GM12878 (cell line): ENCODE measurements around the gene BHLHE23. TPM values are rescaled to one million over a fixed set of nuclear protein-coding genes. Genes with fewer than 3 reads are reported as not detected.

Source experiments
- ATAC-seq: fragments of 200-7000 bp; cut with Tn5 transposase; 3 replicates; pipeline ENCODE4 v1.9.1; 2020; ENCODE audit warnings: mild to moderate bottlenecking, moderate library complexity
- BruUV-seq: library from RNA; stranded (reverse); fragments of 400-500 nt; replicated peaks from 2 replicates; lab custom pipeline; 2021; lab: Mats Ljungman, UMichigan
- CTCF ChIA-PET: fragments of 300-600 bp; sonication (Branson Sonifier 250); formaldehyde crosslinking; extraction: SDS; loops from one replicate; lab custom pipeline; 2021; ENCODE audit warnings: inconsistent platforms; lab: Yijun Ruan, JAX
- POLR2A ChIA-PET: fragments of 350-600 bp; formaldehyde crosslinking; extraction: SDS; loops from one replicate; lab custom pipeline; 2021; ENCODE audit warnings: inconsistent platforms; lab: Charles Lee
- RAD21 ChIA-PET: fragments of 300-600 bp; sonication (Branson Sonifier 250); formaldehyde crosslinking; loops from one replicate; lab custom pipeline; 2023; ENCODE audit warnings: antibody characterized with exemption; ENCODE audit not compliant: unreplicated experiment; lab: Charles Lee
- SMC1A ChIA-PET: fragments of 300-600 bp; sonication (Branson Sonifier 250); formaldehyde crosslinking; loops from one replicate; lab custom pipeline; 2023; ENCODE audit not compliant: unreplicated experiment, uncharacterized antibody; lab: Charles Lee
- DNase-seq: peaks from one replicate; pipeline ENCODE4 v3.0.0-alpha.2; 2011; ENCODE audit warnings: low read depth, low spot score
- FAIRE-seq: peaks from 3 replicates; lab custom pipeline; 2011; peaks lifted over from hg19 to GRCh38; lab: Jason Lieb, UNC
- H2AFZ ChIP-seq: 2 replicates; pipeline ENCODE4 v1.6.0; 2011; ENCODE audit warnings: low read depth, low read length, control low read depth; ENCODE audit not compliant: control insufficient read depth
- H3K27ac ChIP-seq: 2 replicates; pipeline ENCODE4 v1.5.1; 2011; ENCODE audit warnings: control low read depth; ENCODE audit not compliant: control insufficient read depth, insufficient read depth
- H3K27me3 ChIP-seq, 2 experiments: replicated peaks in 1 of 2; 2 replicates each; pipeline versions ENCODE4 v1.6.0 to v1.6.1; 2011; ENCODE audit warnings: low read length in 1 of 2; ENCODE audit not compliant: control insufficient read depth in 2 of 2, insufficient read depth in 2 of 2
- H3K36me3 ChIP-seq, 2 experiments: 2 replicates each; pipeline ENCODE4 v1.5.1; 2011; ENCODE audit warnings: low read length in 1 of 2; ENCODE audit not compliant: control insufficient read depth in 2 of 2, insufficient read depth in 2 of 2
- H3K4me1 ChIP-seq: 2 replicates; pipeline ENCODE4 v1.6.1; 2011; ENCODE audit warnings: mild to moderate bottlenecking, low read length, moderate library complexity, mixed read lengths; ENCODE audit not compliant: control insufficient read depth, insufficient read depth
- H3K4me2 ChIP-seq: 2 replicates; pipeline ENCODE4 v1.6.0; 2011; ENCODE audit warnings: control low read depth; ENCODE audit not compliant: control insufficient read depth, insufficient read depth
- H3K4me3 ChIP-seq: fragments of 200-600 bp; sonication (generic); 2 replicates; pipeline ENCODE4 v1.5.1; 2016
- H3K79me2 ChIP-seq: 2 replicates; pipeline ENCODE4 v1.6.0; 2011; ENCODE audit warnings: low read length; ENCODE audit not compliant: control insufficient read depth, insufficient read depth
- H3K9ac ChIP-seq: 2 replicates; pipeline ENCODE4 v1.8.0; 2011; ENCODE audit warnings: low read length, control low read depth, mixed read lengths; ENCODE audit not compliant: control insufficient read depth, insufficient read depth
- H3K9me3 ChIP-seq: replicated peaks from 3 replicates; pipeline ENCODE4 v1.5.1; 2011; ENCODE audit warnings: mild to moderate bottlenecking, low read length; ENCODE audit not compliant: control insufficient read depth, insufficient read depth
- H4K20me1 ChIP-seq: 2 replicates; pipeline ENCODE4 v1.6.0; 2011; ENCODE audit not compliant: control insufficient read depth, insufficient read depth
- CREB1 ChIP-seq: IDR thresholded peaks from 2 replicates; pipeline ENCODE4 v1.6.1; 2012; ENCODE audit warnings: low read depth, mild to moderate bottlenecking, inconsistent platforms
- GATAD2B ChIP-seq: fragments of 450-650 bp; conservative IDR thresholded peaks from 2 replicates; pipeline ENCODE4 v1.6.1; 2017; ENCODE audit warnings: low read depth, mild to moderate bottlenecking, moderate library complexity
- HDAC6 ChIP-seq: fragments of 200-600 bp; sonication (generic); IDR thresholded peaks from one replicate; pipeline ENCODE4 v1.8.0; 2017; ENCODE audit warnings: antibody characterized with exemption; ENCODE audit not compliant: unreplicated experiment
- IKZF1 ChIP-seq: fragments of 450-650 bp; conservative IDR thresholded peaks from 2 replicates; pipeline ENCODE4 v1.6.1; 2017; ENCODE audit warnings: antibody characterized with exemption, mild to moderate bottlenecking
- MXI1 ChIP-seq: fragments of 150-350 bp; IDR thresholded peaks from 2 replicates; pipeline ENCODE4 v1.6.1; 2011; ENCODE audit warnings: low read depth, mild to moderate bottlenecking, inconsistent platforms, low read length, improper control_type of control experiment
- NFYB ChIP-seq: IDR thresholded peaks from 2 replicates; pipeline ENCODE4 v1.6.1; 2011; ENCODE audit warnings: low read depth, mild to moderate bottlenecking, low read length, improper control_type of control experiment, moderate library complexity; ENCODE audit not compliant: insufficient read depth
- PML ChIP-seq: IDR thresholded peaks from 2 replicates; pipeline ENCODE4 v1.6.1; 2012; ENCODE audit warnings: low read length, inconsistent platforms
- SMC3 ChIP-seq: IDR thresholded peaks from 2 replicates; pipeline ENCODE4 v1.6.1; 2011; ENCODE audit warnings: low read length, improper control_type of control experiment, borderline replicate concordance
- SP1 ChIP-seq: IDR thresholded peaks from one replicate; pipeline ENCODE4 v1.6.1; 2011; ENCODE audit warnings: low read depth, low read length
- WRNIP1 ChIP-seq: IDR thresholded peaks from 2 replicates; pipeline ENCODE4 v1.6.1; 2011; ENCODE audit warnings: low read depth, low read length, improper control_type of control experiment, borderline replicate concordance
- YY1 ChIP-seq: IDR thresholded peaks from 2 replicates; pipeline ENCODE4 v1.6.1; 2011; ENCODE audit warnings: low read depth, mild to moderate bottlenecking, low read length
- ZNF622 ChIP-seq: fragments of 450-650 bp; IDR thresholded peaks from 2 replicates; pipeline ENCODE4 v1.6.1; 2017; ENCODE audit warnings: mild to moderate bottlenecking, inconsistent platforms
- WGBS: methylation state at CpG from one replicate; pipeline ENCODE4 v1.1.6; 2016; ENCODE audit warnings: low lambda C conversion rate; ENCODE audit not compliant: insufficient replicate concordance, insufficient coverage; ENCODE audit errors: missing lambda C conversion rate; 5-methylcytosine and 5-hydroxymethylcytosine counted together
- in situ Hi-C: fragments of 300-500 bp; cut with MboI; formaldehyde crosslinking; loops from 9 replicates; pipeline ENCODE4 v1.14.3; 2018; ENCODE audit warnings: mixed read lengths
- intact Hi-C: fragments of 100-400 bp; cut with micrococcal nuclease; formaldehyde crosslinking; loops from one replicate; pipeline ENCODE4 v1.14.2; 2022; ENCODE audit not compliant: unreplicated experiment
- polyA plus RNA-seq, 11 experiments: library from polyadenylated mRNA; depleted of rRNA in 4 of 11; unstranded in 6 of 11; stranded (reverse) in 5 of 11; fragments of >200 nt; fragmentation: Nextera tagmentation in 4 of 11; fragmentation: Illumina TruSeq in 1 of 11; extraction: Ambion mirVana in 4 of 11; extraction: Trizol in 1 of 11; gene quantifications; 1 replicate in 1 of 11; 2 replicates in 10 of 11; pipeline versions ENCODE4 v1.2.1 to v1.2.3, GENCODE V29; 2011 to 2016; ENCODE audit warnings: inconsistent platforms in 2 of 11, missing spikeins in 2 of 11, low read depth in 1 of 11
- total RNA-seq, 4 experiments: library from RNA; depleted of rRNA in 3 of 4; stranded (reverse); fragments of >200 nt in 3 of 4; fragmentation: Illumina TruSeq in 1 of 4; extraction: Trizol in 1 of 4; gene quantifications; 2 replicates each; pipeline versions ENCODE4 v1.2.1 to v1.2.3, GENCODE V29; 2013 to 2021
- TF ChIP-seq, protein P1 (sequence below): fragments of 450-650 bp; IDR thresholded peaks from 2 replicates; pipeline ENCODE4 v1.6.1; 2016; ENCODE audit warnings: mild to moderate bottlenecking
- TF ChIP-seq, protein P2 (sequence below): IDR thresholded peaks from 2 replicates; pipeline ENCODE4 v1.6.1; 2012; ENCODE audit warnings: improper control_type of control experiment, low read depth, low read length; ENCODE audit not compliant: insufficient replicate concordance
- TF ChIP-seq, protein P3 (sequence below): IDR thresholded peaks from 2 replicates; pipeline ENCODE4 v1.6.1; 2011; ENCODE audit warnings: borderline replicate concordance, low read depth, mild to moderate bottlenecking, moderate library complexity, low read length; ENCODE audit not compliant: insufficient read depth, poor library complexity, severe bottlenecking

The BHLHE23 gene
- total and polyA plus RNA-seq, 10 of the 15 experiments (the other 5 are each of a cell fraction or from before 2014, with no cell fraction given), result 0.28 to 0.33 TPM; not detected in 8

DNA sequence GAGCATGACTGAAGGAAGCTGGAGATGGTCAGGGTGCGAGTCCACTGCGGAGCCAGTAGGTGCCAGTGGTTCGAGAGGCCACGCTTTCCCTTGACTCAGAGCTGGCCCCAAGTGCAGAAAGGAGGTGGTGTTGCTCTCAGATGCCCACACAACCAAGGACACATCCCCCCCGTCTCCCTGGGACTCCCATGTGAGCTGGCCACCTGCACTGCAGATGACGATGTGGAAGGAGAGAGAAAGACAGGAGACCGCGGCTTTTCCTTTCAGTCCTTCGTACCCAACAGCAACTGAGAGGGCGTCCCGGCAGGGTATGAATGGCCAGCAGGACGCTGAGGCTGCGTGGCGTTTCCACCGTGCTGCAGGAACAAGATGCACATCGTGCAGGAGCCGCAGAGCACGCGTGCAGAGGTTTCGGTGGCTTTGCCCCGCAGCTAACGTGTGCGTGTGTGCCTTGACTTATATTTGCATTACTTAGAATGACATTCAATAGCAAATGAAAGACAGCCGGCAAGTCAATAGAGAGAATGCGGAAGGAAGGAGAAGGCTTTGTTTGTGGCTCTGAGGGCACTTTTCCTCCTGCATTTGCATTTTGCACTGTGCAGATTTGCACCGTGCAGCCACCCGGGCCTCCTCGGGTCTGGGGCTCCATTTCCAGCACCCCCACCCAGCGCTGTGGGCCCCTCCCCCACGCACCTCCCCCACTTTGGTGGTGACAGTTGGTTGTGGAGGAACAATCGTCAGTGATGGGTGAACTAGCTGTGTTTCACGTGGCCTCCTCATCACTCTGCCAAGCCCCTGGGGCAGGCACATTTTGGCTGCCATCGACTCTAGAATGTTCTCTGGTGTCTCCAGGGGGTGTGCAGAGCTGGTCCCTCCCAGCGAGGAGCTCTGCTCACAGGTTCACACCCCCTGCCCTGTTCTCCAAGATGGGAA lies 26.4 kb upstream of the BHLHE23 start:
- peak; percentile 82 for ATAC-seq
- Histone ChIP-seq H3K9me3 (no peaks in the 10 kb centered on the region), H3K4me1 (0 out of 2 replicates have a peak, but pooled peaks cover 3% of the 10 kb centered on the region), H3K9ac (no peak overlapping the region), H2AFZ (no peak overlapping the region), H3K4me2 (peak overlapping the region; percentile 23; the same call in 1 of the 2 replicates), H3K27me3 (no peaks in the 10 kb centered on the region), H3K79me2 (no peaks in the 10 kb centered on the region), H3K36me3 (no peaks in the 10 kb centered on the region), H3K27ac (no peak overlapping the region), H4K20me1 (no peaks in the 10 kb centered on the region), H3K4me3 (no peak overlapping the region)
- no TSS peak for BruUV-seq
- ChIA-PET POLR2A (interaction anchor here (0.7 kb wide), 1 partner anchor 9 kb away, joined by 3 read pairs; no protein-coding TSS in a partner anchor), RAD21 (interaction anchor here (1.6 kb wide), 1 partner anchor 21 kb away, joined by 6 read pairs; no protein-coding TSS in a partner anchor), SMC1A (interaction anchor here (1.9 kb wide), 1 partner anchor 21 kb away, joined by 7 read pairs; no protein-coding TSS in a partner anchor), CTCF (no interaction called here)
- DNase-seq, result peak; percentile 38
- WGBS, result 12% methylated on average over 34 of the region's 34 CpGs
- intact Hi-C loops, result loop anchor here (1.0 kb wide), 1 partner anchor 49 kb away; no protein-coding TSS in a partner anchor
- in situ Hi-C loops, result no loop called here
- peak; percentile 49 for FAIRE-seq
- TF ChIP-seq NFYB (no peak), CREB1 (0 out of 2 replicates have a peak, but pooled peaks have one; percentile 33), WRNIP1 (no peak), SP1 (no peak), PML (no peak), SMC3 (no peak), ZNF622 (no peak), IKZF1 (no peak), MXI1 (no peak), YY1 (no peak), HDAC6 (no peak), GATAD2B (no peak)
- TF ChIP-seq, protein P1, sequence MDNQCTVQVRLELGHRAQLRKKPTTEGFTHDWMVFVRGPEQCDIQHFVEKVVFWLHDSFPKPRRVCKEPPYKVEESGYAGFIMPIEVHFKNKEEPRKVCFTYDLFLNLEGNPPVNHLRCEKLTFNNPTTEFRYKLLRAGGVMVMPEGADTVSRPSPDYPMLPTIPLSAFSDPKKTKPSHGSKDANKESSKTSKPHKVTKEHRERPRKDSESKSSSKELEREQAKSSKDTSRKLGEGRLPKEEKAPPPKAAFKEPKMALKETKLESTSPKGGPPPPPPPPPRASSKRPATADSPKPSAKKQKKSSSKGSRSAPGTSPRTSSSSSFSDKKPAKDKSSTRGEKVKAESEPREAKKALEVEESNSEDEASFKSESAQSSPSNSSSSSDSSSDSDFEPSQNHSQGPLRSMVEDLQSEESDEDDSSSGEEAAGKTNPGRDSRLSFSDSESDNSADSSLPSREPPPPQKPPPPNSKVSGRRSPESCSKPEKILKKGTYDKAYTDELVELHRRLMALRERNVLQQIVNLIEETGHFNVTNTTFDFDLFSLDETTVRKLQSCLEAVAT, result no peak
- TF ChIP-seq, protein P2, sequence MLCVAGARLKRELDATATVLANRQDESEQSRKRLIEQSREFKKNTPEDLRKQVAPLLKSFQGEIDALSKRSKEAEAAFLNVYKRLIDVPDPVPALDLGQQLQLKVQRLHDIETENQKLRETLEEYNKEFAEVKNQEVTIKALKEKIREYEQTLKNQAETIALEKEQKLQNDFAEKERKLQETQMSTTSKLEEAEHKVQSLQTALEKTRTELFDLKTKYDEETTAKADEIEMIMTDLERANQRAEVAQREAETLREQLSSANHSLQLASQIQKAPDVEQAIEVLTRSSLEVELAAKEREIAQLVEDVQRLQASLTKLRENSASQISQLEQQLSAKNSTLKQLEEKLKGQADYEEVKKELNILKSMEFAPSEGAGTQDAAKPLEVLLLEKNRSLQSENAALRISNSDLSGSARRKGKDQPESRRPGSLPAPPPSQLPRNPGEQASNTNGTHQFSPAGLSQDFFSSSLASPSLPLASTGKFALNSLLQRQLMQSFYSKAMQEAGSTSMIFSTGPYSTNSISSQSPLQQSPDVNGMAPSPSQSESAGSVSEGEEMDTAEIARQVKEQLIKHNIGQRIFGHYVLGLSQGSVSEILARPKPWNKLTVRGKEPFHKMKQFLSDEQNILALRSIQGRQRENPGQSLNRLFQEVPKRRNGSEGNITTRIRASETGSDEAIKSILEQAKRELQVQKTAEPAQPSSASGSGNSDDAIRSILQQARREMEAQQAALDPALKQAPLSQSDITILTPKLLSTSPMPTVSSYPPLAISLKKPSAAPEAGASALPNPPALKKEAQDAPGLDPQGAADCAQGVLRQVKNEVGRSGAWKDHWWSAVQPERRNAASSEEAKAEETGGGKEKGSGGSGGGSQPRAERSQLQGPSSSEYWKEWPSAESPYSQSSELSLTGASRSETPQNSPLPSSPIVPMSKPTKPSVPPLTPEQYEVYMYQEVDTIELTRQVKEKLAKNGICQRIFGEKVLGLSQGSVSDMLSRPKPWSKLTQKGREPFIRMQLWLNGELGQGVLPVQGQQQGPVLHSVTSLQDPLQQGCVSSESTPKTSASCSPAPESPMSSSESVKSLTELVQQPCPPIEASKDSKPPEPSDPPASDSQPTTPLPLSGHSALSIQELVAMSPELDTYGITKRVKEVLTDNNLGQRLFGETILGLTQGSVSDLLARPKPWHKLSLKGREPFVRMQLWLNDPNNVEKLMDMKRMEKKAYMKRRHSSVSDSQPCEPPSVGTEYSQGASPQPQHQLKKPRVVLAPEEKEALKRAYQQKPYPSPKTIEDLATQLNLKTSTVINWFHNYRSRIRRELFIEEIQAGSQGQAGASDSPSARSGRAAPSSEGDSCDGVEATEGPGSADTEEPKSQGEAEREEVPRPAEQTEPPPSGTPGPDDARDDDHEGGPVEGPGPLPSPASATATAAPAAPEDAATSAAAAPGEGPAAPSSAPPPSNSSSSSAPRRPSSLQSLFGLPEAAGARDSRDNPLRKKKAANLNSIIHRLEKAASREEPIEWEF, result no peak
- TF ChIP-seq, protein P3, sequence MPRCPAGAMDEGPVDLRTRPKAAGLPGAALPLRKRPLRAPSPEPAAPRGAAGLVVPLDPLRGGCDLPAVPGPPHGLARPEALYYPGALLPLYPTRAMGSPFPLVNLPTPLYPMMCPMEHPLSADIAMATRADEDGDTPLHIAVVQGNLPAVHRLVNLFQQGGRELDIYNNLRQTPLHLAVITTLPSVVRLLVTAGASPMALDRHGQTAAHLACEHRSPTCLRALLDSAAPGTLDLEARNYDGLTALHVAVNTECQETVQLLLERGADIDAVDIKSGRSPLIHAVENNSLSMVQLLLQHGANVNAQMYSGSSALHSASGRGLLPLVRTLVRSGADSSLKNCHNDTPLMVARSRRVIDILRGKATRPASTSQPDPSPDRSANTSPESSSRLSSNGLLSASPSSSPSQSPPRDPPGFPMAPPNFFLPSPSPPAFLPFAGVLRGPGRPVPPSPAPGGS, result no peak
